Small intestine (tissue), 7 donors: ENCODE data around the gene ZNF48. TPM values are rescaled to one million over a fixed set of nuclear protein-coding genes. Genes with fewer than 3 reads are reported as not detected.

Experiments
- DNase-seq, 2 donors: peaks; one replicate each; pipeline versions ENCODE4 v3.0.0 to v3.0.0-alpha.2; 2013
- FAIRE-seq: peaks from 2 replicates; lab custom pipeline; 2012; peaks lifted over from hg19 to GRCh38; lab: Jason Lieb, UNC
- H3K27ac ChIP-seq, 3 donors: one replicate each; pipeline ENCODE4 v1.5.1; 2013; ENCODE audit warnings: low read length in 2 of 3, mild to moderate bottlenecking in 2 of 3, control low read depth in 1 of 3, inconsistent platforms in 1 of 3, low read depth in 1 of 3, moderate library complexity in 1 of 3
- H3K27me3 ChIP-seq, 3 donors: one replicate each; pipeline ENCODE4 v1.6.1; 2013; ENCODE audit warnings: low read length in 3 of 3, inconsistent platforms in 1 of 3; ENCODE audit not compliant: control insufficient read depth in 3 of 3, insufficient read depth in 3 of 3
- H3K36me3 ChIP-seq, 3 donors: one replicate each; pipeline ENCODE4 v1.6.1; 2013; ENCODE audit warnings: low read length in 3 of 3, inconsistent platforms in 1 of 3, low read depth in 1 of 3, mild to moderate bottlenecking in 1 of 3, moderate library complexity in 1 of 3; ENCODE audit not compliant: control insufficient read depth in 3 of 3, insufficient read depth in 2 of 3
- H3K4me1 ChIP-seq, 3 donors: one replicate each; pipeline ENCODE4 v1.6.1; 2013; ENCODE audit warnings: low read length in 2 of 3, inconsistent platforms in 1 of 3, low read depth in 1 of 3, mild to moderate bottlenecking in 1 of 3, moderate library complexity in 1 of 3; ENCODE audit not compliant: control insufficient read depth in 3 of 3, insufficient read depth in 2 of 3
- H3K4me3 ChIP-seq, 3 donors: one replicate each; pipeline ENCODE4 v1.5.1; 2013; ENCODE audit warnings: low read length in 3 of 3, control low read depth in 1 of 3, inconsistent platforms in 1 of 3, low read depth in 1 of 3, mild to moderate bottlenecking in 1 of 3, moderate library complexity in 1 of 3
- H3K9me3 ChIP-seq, 2 donors: one replicate each; pipeline ENCODE4 v1.6.1; 2013; ENCODE audit warnings: low read depth in 1 of 2, low read length in 1 of 2; ENCODE audit not compliant: control insufficient read depth in 2 of 2, insufficient read depth in 1 of 2
- WGBS, 3 donors: extraction: QIAGEN DNeasy Blood & Tissue Kit; methylation state at CpG; one replicate each; pipeline ENCODE4 v1.1.7; 2013; 5-methylcytosine and 5-hydroxymethylcytosine counted together
- polyA plus RNA-seq, 4 donors: library from polyadenylated mRNA; stranded (reverse) in 3 of 4; unstranded in 1 of 4; fragments of 200-250 nt in 3 of 4; fragments of 120-200 nt in 1 of 4; gene quantifications; one replicate each; pipeline versions ENCODE4 v1.2.1 to v1.2.3, GENCODE V29; 2013
- donor health status: healthy with polysubstance abuse.
- donor health status: control.
- donor health status: control.
- donor health status: Bipolar disorder and iron deficiency.
- donor health status: healthy.

Gene ZNF48
- polyA plus RNA-seq, 4 donors: 1.6 to 7.0 (median 3.9) TPM

- H3K27ac ChIP-seq: no peak overlapping the region
- H3K9me3 ChIP-seq: no peaks in the 10 kb centered on the region
- H3K36me3 ChIP-seq: peaks cover 5 to 60% (median 6%) of the 10 kb centered on the region in 3 donors
- H3K4me1 ChIP-seq: peaks cover 0 to 4% (median 0%) of the 10 kb centered on the region in 3 donors
- no peak overlapping the region for H3K4me3 ChIP-seq
- 85 to 89% (median 86%) methylated on average over 10 of the region's 10 CpGs for WGBS, 3 donors
- H3K27me3 ChIP-seq: no peaks in the 10 kb centered on the region
- DNase-seq: no peak
- no peak for FAIRE-seq
Observed at GRCh38 chr16:30365200-30365599, 30.0 kb upstream of the ZNF48 start.

GRCh38 chr16:30366511-30366910 lies 28.7 kb upstream of the ZNF48 start:
- no peak for FAIRE-seq
- Histone ChIP-seq H3K36me3 (peaks cover 5 to 47% (median 6%) of the 10 kb centered on the region in 3 donors), H3K9me3 (no peaks in the 10 kb centered on the region), H3K27me3 (no peaks in the 10 kb centered on the region), H3K27ac (no peak overlapping the region), H3K4me1 (peaks cover 0 to 9% (median 0%) of the 10 kb centered on the region in 3 donors), H3K4me3 (no peak overlapping the region)
- DNase-seq: no peak
- WGBS, 3 donors: 84 to 91% (median 85%) methylated on average over 4 of the region's 4 CpGs

- no peak for DNase-seq
- Histone ChIP-seq H3K27ac (no peak overlapping the region), H3K4me1 (peaks cover 0 to 10% (median 0%) of the 10 kb centered on the region in 3 donors), H3K4me3 (peak overlapping the region in 2 of 3 donors; percentile 87 to 93), H3K9me3 (no peaks in the 10 kb centered on the region), H3K27me3 (no peaks in the 10 kb centered on the region), H3K36me3 (peaks cover 5 to 44% (median 6%) of the 10 kb centered on the region in 3 donors)
- FAIRE-seq: no peak
- WGBS, 3 donors: 48 to 69% (median 55%) methylated on average over 10 of the region's 10 CpGs
Observed at GRCh38 chr16:30367349-30368009, 27.7 kb upstream of the ZNF48 start.

DNA sequence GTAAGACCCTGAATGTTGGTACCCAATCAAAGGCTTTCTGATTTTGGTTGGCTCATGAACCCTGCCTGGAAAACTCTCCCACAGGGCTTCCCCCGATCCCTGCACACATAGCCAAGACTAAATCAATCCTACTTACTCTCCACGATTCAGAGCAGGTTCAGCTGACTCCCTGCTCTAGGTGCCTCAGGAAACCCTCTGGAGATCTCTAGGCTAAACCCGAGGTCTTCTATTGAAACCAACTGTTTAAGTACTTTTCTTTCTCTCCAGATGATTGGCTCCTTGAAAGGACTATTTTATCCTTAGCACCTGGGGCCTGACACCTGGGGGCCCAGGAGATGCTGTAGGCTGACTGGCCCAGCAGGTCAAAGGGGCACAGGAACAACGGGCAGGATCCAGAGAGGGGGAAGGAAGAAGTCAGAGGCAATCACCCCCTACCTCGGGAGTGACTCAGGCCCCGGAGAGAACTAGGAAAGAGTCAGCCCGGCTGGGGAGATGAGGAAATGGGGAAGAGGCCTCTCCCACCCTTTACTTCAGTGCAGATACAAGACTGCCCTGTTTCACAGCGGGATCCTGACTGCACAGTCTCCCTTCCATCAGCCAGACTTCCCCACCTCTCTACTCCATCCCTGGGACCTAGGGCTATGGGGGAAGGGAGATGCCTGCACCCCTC lies 27.0 kb upstream of the ZNF48 start:
- Histone ChIP-seq H3K27ac (peak overlapping the region in 2 of 3 donors; percentile 11 to 54), H3K4me1 (peaks cover 0 to 10% (median 0%) of the 10 kb centered on the region in 3 donors), H3K9me3 (no peaks in the 10 kb centered on the region), H3K36me3 (peaks cover 5 to 37% (median 6%) of the 10 kb centered on the region in 3 donors), H3K27me3 (no peaks in the 10 kb centered on the region), H3K4me3 (peak overlapping the region in 2 of 3 donors; percentile 87 to 93)
- peak; percentile 43 to 44 for DNase-seq
- WGBS, 3 donors: 1 to 4% (median 3%) methylated on average over 8 of the region's 8 CpGs
- no peak for FAIRE-seq

DNA sequence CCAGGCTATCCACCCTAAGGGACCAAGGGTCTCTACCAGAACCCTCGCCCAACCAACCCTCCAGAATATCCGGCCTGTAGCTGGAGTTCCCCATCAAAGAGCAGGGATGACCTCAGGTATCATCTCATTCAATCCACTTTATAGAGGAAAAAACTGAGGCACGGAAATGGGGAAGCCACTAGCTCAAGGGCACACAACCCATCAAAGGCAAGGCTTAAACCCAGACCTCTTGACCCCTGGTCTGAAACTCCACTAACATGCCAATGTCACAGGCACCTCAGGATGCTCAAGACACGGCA lies 26.5 kb upstream of the ZNF48 start:
- H3K9me3 ChIP-seq: no peaks in the 10 kb centered on the region
- FAIRE-seq: no peak
- WGBS, 3 donors: 0 to 8% (median 5%) methylated on average over 4 of the region's 4 CpGs
- peak overlapping the region; percentile 28 to 65 (median 54) for H3K27ac ChIP-seq
- peak overlapping the region in 2 of 3 donors; percentile 87 to 93 for H3K4me3 ChIP-seq
- peaks cover 0 to 10% (median 0%) of the 10 kb centered on the region in 3 donors for H3K4me1 ChIP-seq
- H3K36me3 ChIP-seq: peaks cover 3 to 33% (median 6%) of the 10 kb centered on the region in 3 donors
- no peaks in the 10 kb centered on the region for H3K27me3 ChIP-seq
- no peak for DNase-seq

DNA sequence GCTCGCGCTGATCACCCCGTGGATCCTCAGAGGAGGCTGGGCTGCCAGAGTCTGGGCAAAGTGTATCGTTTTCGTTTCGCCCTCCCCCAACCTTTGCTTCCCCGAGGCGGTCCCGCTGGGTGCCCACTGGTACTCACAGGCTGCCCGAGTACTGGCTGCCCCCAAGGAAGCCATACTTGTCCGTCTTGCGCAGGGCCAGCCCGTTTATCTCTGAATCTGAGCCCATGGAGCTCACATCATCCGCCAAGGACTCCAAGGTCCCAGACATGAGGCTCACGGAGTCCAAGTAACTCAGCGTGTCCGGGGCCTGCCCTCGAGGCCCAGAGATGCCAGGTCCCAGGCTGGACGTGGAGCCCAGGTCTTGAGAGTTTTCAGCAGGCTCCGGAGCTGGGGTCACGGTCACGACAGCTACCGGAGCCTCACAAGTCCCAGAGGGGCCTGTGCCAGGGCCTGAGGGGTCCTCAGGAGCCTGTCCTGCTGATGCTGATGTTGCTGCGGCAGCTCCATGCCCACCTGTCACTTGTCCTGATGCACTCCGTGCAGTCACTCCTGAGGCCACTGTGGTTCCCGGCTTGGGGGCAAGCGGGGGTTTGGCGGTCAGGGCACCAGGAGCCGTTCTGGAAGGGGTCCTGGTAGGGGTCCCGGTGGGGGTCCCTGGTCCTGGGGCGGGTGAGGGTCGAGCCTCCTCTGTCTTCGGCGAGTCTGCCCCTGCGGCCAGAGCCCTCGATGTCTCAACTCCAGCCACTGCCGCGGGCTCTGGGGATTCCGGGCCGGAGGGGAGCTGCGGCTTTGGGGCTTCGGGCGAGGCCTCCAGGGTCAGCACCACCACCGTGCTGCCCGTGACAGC lies 25.9 kb upstream of the ZNF48 start:
- FAIRE-seq: no peak
- peaks cover 0 to 10% (median 0%) of the 10 kb centered on the region in 3 donors for H3K4me1 ChIP-seq
- no peaks in the 10 kb centered on the region for H3K9me3 ChIP-seq
- WGBS, 3 donors: 0 to 1% (median 1%) methylated on average over 36 to 45 of the region's 45 CpGs
- no peaks in the 10 kb centered on the region for H3K27me3 ChIP-seq
- peak overlapping the region; percentile 77 to 93 (median 87) for H3K4me3 ChIP-seq
- DNase-seq: peak; percentile 45 to 52
- H3K27ac ChIP-seq: peak overlapping the region; percentile 28 to 65 (median 54)
- peaks cover 2 to 28% (median 6%) of the 10 kb centered on the region in 3 donors for H3K36me3 ChIP-seq

GRCh38 chr16:30369938-30370455 lies 25.2 kb upstream of the ZNF48 start:
- peak overlapping the region; percentile 77 to 93 (median 87) for H3K4me3 ChIP-seq
- FAIRE-seq (no peak), DNase-seq (no peak)
- 0 to 1% (median 1%) methylated on average over 19 to 76 of the region's 76 CpGs for WGBS, 3 donors
- H3K27ac ChIP-seq: peak overlapping the region; percentile 36 to 73 (median 54)
- peaks cover 0 to 10% (median 0%) of the 10 kb centered on the region in 3 donors for H3K4me1 ChIP-seq
- peaks cover 2 to 21% (median 4%) of the 10 kb centered on the region in 3 donors for H3K36me3 ChIP-seq
- no peaks in the 10 kb centered on the region for H3K9me3 ChIP-seq
- H3K27me3 ChIP-seq: no peaks in the 10 kb centered on the region
